ENCODE results near the gene GPM6B. TPM values are rescaled to one million over a fixed set of nuclear protein-coding genes. Genes with fewer than 3 reads are reported as not detected.

GPM6B gene
- total and polyA plus RNA-seq, 2 of the 4 experiments (the other 2 are of a cell fraction), result 4.2 to 5.9 TPM

GRCh38 chrX:13863324-13863723, 46.4 kb upstream of the GPM6B start:
- Histone ChIP-seq H3K79me1 (ENCODE audit: low read depth in 1 of 2, low read length in 2 of 2) (no peaks in the 10 kb centered on the region), H3K9me3 (ENCODE audit: control insufficient read depth, insufficient read depth, low read length) (no peaks in the 10 kb centered on the region), H2AFZ (replicated peaks; ENCODE audit: low read length, poor library complexity) (no peak overlapping the region), H3K23ac (ENCODE audit: low read depth, low read length) (no peak overlapping the region), H4K5ac (ENCODE audit: low read depth, low read length) (no peak overlapping the region), H2BK120ac (ENCODE audit: low read depth, low read length) (no peak overlapping the region), H3K4me2 (ENCODE audit: low read depth, low read length) (no peak overlapping the region), H3K4me1 (ENCODE audit: control insufficient read depth, insufficient read depth, low read length) (no peaks in the 10 kb centered on the region), H3K9me1 (ENCODE audit: insufficient read depth, low read length) (no peaks in the 10 kb centered on the region; the same call in 1 of the 2 replicates), H3K27me3 (ENCODE audit: control insufficient read depth, insufficient read depth, low read length) (no peaks in the 10 kb centered on the region; the same call in 1 of the 2 replicates), H2BK15ac (ENCODE audit: low read depth, low read length) (no peak overlapping the region), H3K56ac (ENCODE audit: extremely low read depth, insufficient read depth, low read length) (no peak overlapping the region), H3K14ac (replicated peaks; ENCODE audit: low read depth, low read length) (no peak overlapping the region), H3K18ac (ENCODE audit: low read depth, low read length) (no peak overlapping the region), H2BK5ac (ENCODE audit: low read depth, low read length, poor library complexity, severe bottlenecking) (no peak overlapping the region), H4K91ac (ENCODE audit: insufficient read depth, low read depth, low read length) (no peak overlapping the region), H2AK9ac (replicated peaks; ENCODE audit: low read depth, low read length, poor library complexity) (no peak overlapping the region), H4K8ac (ENCODE audit: low read depth in 2 of 2, low read length in 2 of 2) (no peak overlapping the region), H3K9ac (ENCODE audit: low read depth, low read length) (no peak overlapping the region), H3K4ac (ENCODE audit: low read depth, low read length) (no peak overlapping the region), H3K27ac (ENCODE audit: insufficient read depth, low read length) (no peak overlapping the region), H2BK20ac (ENCODE audit: low read depth, low read length) (no peak overlapping the region), H2AK5ac (ENCODE audit: low read depth, low read length) (no peak overlapping the region), H4K20me1 (ENCODE audit: insufficient read depth, low read length) (no peaks in the 10 kb centered on the region), H3K4me3 (ENCODE audit: insufficient read depth, low read depth, low read length) (no peak overlapping the region), H3K36me3 (ENCODE audit: control insufficient read depth, insufficient read depth, low read length) (no peaks in the 10 kb centered on the region)
- WGBS, 2 experiments (ENCODE audit: extremely low coverage in 2 of 2, insufficient read length in 1 of 2), result no CpG with 5 or more reads among the region's 3 CpGs
- DNase-seq, result no peak
- ChIA-PET POLR2A (ENCODE audit: unreplicated experiment) (no interaction called here), CTCF (no interaction called here)
- intact Hi-C loops (cut with micrococcal nuclease) (no loop called here), dilution Hi-C loops (cut with HindIII; ENCODE audit: low sequenced_read_pairs, unreplicated experiment) (no loop called here), in situ Hi-C loops (cut with MboI; ENCODE audit: low sequenced_read_pairs) (no loop called here)
- no peak for TF ChIP-seq NFE2L2 (IDR thresholded peaks at IDR 0.05; ENCODE audit: low read depth, low read length)
- no peak for TF ChIP-seq FOS (IDR thresholded peaks at IDR 0.05; ENCODE audit: low read depth, low read length)
- no peak for TF ChIP-seq POLR2A (IDR thresholded peaks at IDR 0.05; ENCODE audit: low read depth, low read length)
- no peak for TF ChIP-seq RAD21 (IDR thresholded peaks at IDR 0.05; ENCODE audit: low read length)
- TF ChIP-seq ELK1 (IDR thresholded peaks at IDR 0.05; ENCODE audit: borderline replicate concordance, low read depth, low read length), result no peak
- no peak for ATAC-seq (ENCODE audit: low read depth)
- BruUV-seq (replicated peaks), result no TSS peak

All from IMR-90 (cell line).